HG02870 (cell line): Measurements from ENCODE around the gene KLHDC7B.
A peak's percentile ranks its signal among the peaks of the same experiment; 100 is the strongest.
"Not testable (repeated sequence)": the region's sequence is repeated elsewhere in the genome, so short reads cannot be mapped to it uniquely, and the experiment has no call there.

Source experiments
- ATAC-seq: cut with Tn5 transposase; IDR thresholded peaks from one replicate; pipeline ENCODE4 v1.9.1; 2021; ENCODE audit warnings: mild to moderate bottlenecking, moderate library complexity; ENCODE audit not compliant: unreplicated experiment

The KLHDC7B gene

GRCh38 chr22:50517495-50518260 is 28.0 kb upstream of the KLHDC7B start:
- no peak for ATAC-seq

GRCh38 chr22:50518606-50519005 is 27.1 kb upstream of the KLHDC7B start:
- no peak for ATAC-seq

GRCh38 chr22:50519151-50519550 is 26.5 kb upstream of the KLHDC7B start:
- no peak for ATAC-seq

GRCh38 chr22:50520184-50520583 is 25.5 kb upstream of the KLHDC7B start:
- ATAC-seq = not testable (repeated sequence)

GRCh38 chr22:50520826-50521453 is 24.8 kb upstream of the KLHDC7B start:
- ATAC-seq = no peak

GRCh38 chr22:50521710-50522109 is 24.0 kb upstream of the KLHDC7B start:
- ATAC-seq = no peak

GRCh38 chr22:50522208-50522805 is 23.4 kb upstream of the KLHDC7B start:
- ATAC-seq = no peak

- ATAC-seq = no peak
Observed at GRCh38 chr22:50522806-50523438, 22.8 kb upstream of the KLHDC7B start.

- no peak for ATAC-seq
Observed at GRCh38 chr22:50523458-50523805, 22.3 kb upstream of the KLHDC7B start.

- ATAC-seq = no peak
Observed at GRCh38 chr22:50523806-50524675, 21.7 kb upstream of the KLHDC7B start.

GRCh38 chr22:50524676-50525103 is 21.0 kb upstream of the KLHDC7B start:
- no peak for ATAC-seq

- ATAC-seq = peak; percentile 41
Observed at GRCh38 chr22:50525104-50525857, 20.4 kb upstream of the KLHDC7B start, which contains the start of gene SCO2. Gene SCO2 (minus strand): TSS chr22:50525598. CDS start chr22:50524411, 1,187 bp downstream.

- ATAC-seq = no peak
Observed at GRCh38 chr22:50525858-50526107, 19.9 kb upstream of the KLHDC7B start.

- peak; percentile 24 for ATAC-seq
Observed at GRCh38 chr22:50526108-50526833, 19.4 kb upstream of the KLHDC7B start.

GRCh38 chr22:50526834-50527801 is 18.6 kb upstream of the KLHDC7B start:
- no peak for ATAC-seq

- no peak for ATAC-seq
Observed at GRCh38 chr22:50527921-50528681, 17.6 kb upstream of the KLHDC7B start.

GRCh38 chr22:50528682-50529415 is 16.9 kb upstream of the KLHDC7B start:
- no peak for ATAC-seq
